RWPE2 (cell line): Measurements from ENCODE around the gene EFCAB13.
A peak's percentile ranks its signal among the peaks of the same experiment; 100 is the strongest.

Experiments used
- ATAC-seq: fragments of 200-7000 bp; cut with Tn5 transposase; 3 replicates; pipeline ENCODE4 v1.9.1; 2021; ENCODE audit warnings: low read depth
- DNase-seq: peaks from one replicate; pipeline ENCODE4 v3.0.0-alpha.2; 2020; ENCODE audit warnings: low spot score
- H3K27ac ChIP-seq: fragments of 450-650 bp; 2 replicates; pipeline ENCODE4 v1.5.1; 2017; ENCODE audit warnings: mild to moderate bottlenecking; ENCODE audit not compliant: poor library complexity, severe bottlenecking
- H3K27me3 ChIP-seq: fragments of 250-450 bp; sonication (Bioruptor Pico); 2 replicates; pipeline ENCODE4 v1.5.1; 2021; ENCODE audit warnings: mild to moderate bottlenecking, moderate library complexity; ENCODE audit not compliant: insufficient read depth, poor library complexity, severe bottlenecking
- H3K36me3 ChIP-seq: fragments of 250-450 bp; sonication (Bioruptor Pico); 2 replicates; pipeline ENCODE4 v1.5.1; 2020; ENCODE audit warnings: low read depth, mild to moderate bottlenecking, moderate library complexity
- H3K4me1 ChIP-seq: fragments of 250-450 bp; sonication (Bioruptor Pico); 2 replicates; pipeline ENCODE4 v1.5.1; 2021; ENCODE audit warnings: mild to moderate bottlenecking, moderate library complexity; ENCODE audit not compliant: insufficient read depth, poor library complexity, severe bottlenecking
- H3K4me3 ChIP-seq: fragments of 250-450 bp; sonication (Bioruptor Pico); 2 replicates; pipeline ENCODE4 v1.5.1; 2021; ENCODE audit warnings: mild to moderate bottlenecking, moderate library complexity; ENCODE audit not compliant: severe bottlenecking
- H3K9me3 ChIP-seq: fragments of 250-450 bp; sonication (Bioruptor Pico); 2 replicates; pipeline ENCODE4 v1.5.1; 2021; ENCODE audit warnings: mild to moderate bottlenecking, moderate library complexity; ENCODE audit not compliant: severe bottlenecking
- CTCF ChIP-seq: fragments of 450-650 bp; IDR thresholded peaks from one replicate; pipeline ENCODE4 v1.5.1; 2017; ENCODE audit warnings: mild to moderate bottlenecking, moderate library complexity; ENCODE audit not compliant: poor library complexity, severe bottlenecking

The EFCAB13 gene

GRCh38 chr17:47316311-47316710, 7.4 kb upstream of the EFCAB13 start:
- TF ChIP-seq CTCF: no peak
- DNase-seq: no peak
- Histone ChIP-seq H3K4me1 (peaks cover 34% of the 10 kb centered on the region), H3K4me3 (no peak overlapping the region), H3K9me3 (no peaks in the 10 kb centered on the region), H3K27ac (peak overlapping the region; percentile 69), H3K27me3 (no peaks in the 10 kb centered on the region), H3K36me3 (no peaks in the 10 kb centered on the region)
- ATAC-seq: peak; percentile 28; the same call in 2 of the 3 replicates

- Histone ChIP-seq H3K4me1 (peaks cover 34% of the 10 kb centered on the region), H3K4me3 (no peak overlapping the region), H3K9me3 (no peaks in the 10 kb centered on the region), H3K36me3 (no peaks in the 10 kb centered on the region), H3K27ac (peak overlapping the region; percentile 69), H3K27me3 (no peaks in the 10 kb centered on the region)
- DNase-seq: no peak
- no peak for TF ChIP-seq CTCF
- no peak for ATAC-seq
Observed at GRCh38 chr17:47317119-47317518, 6.6 kb upstream of the EFCAB13 start.

- ATAC-seq (no peak), DNase-seq (no peak)
- no peak for TF ChIP-seq CTCF
- Histone ChIP-seq H3K4me3 (no peak overlapping the region), H3K27ac (no peak overlapping the region), H3K27me3 (no peaks in the 10 kb centered on the region), H3K4me1 (peaks cover 39% of the 10 kb centered on the region), H3K9me3 (no peaks in the 10 kb centered on the region), H3K36me3 (no peaks in the 10 kb centered on the region)
Observed at GRCh38 chr17:47318197-47318918, 5.4 kb upstream of the EFCAB13 start.

- ATAC-seq (no peak), DNase-seq (no peak)
- Histone ChIP-seq H3K4me3 (no peak overlapping the region), H3K9me3 (no peaks in the 10 kb centered on the region), H3K27me3 (no peaks in the 10 kb centered on the region), H3K36me3 (no peaks in the 10 kb centered on the region), H3K4me1 (peaks cover 14% of the 10 kb centered on the region), H3K27ac (no peak overlapping the region)
- no peak for TF ChIP-seq CTCF
Observed at GRCh38 chr17:47320879-47321502, 2.8 kb upstream of the EFCAB13 start.
